ENCODE results near the gene SCGB2A2.

GRCh38 chr11:62242021-62242420, 27.9 kb upstream of the SCGB2A2 start, which contains the start of gene SCGB1D2:
- no peak for TF ChIP-seq MZF1 (tag by site-specific recombination; IDR thresholded peaks at IDR 0.05; ENCODE audit: borderline replicate concordance)
- TF ChIP-seq ZNF777 (tag by site-specific recombination; IDR thresholded peaks at IDR 0.05; ENCODE audit: borderline replicate concordance), result no peak
- no peak for TF ChIP-seq ZNF311 (tag by site-specific recombination; IDR thresholded peaks at IDR 0.05; ENCODE audit: borderline replicate concordance)
- no peak for TF ChIP-seq ZNF354C (tag by site-specific recombination; IDR thresholded peaks at IDR 0.05; ENCODE audit: borderline replicate concordance, low read depth)
- no peak for TF ChIP-seq ZNF121 (tag by site-specific recombination; IDR thresholded peaks at IDR 0.05)
- no peak for TF ChIP-seq GLI2 (tag by site-specific recombination; IDR thresholded peaks at IDR 0.05; ENCODE audit: borderline replicate concordance, low read depth)
